ENCODE results near the gene PFKFB3.

DNA sequence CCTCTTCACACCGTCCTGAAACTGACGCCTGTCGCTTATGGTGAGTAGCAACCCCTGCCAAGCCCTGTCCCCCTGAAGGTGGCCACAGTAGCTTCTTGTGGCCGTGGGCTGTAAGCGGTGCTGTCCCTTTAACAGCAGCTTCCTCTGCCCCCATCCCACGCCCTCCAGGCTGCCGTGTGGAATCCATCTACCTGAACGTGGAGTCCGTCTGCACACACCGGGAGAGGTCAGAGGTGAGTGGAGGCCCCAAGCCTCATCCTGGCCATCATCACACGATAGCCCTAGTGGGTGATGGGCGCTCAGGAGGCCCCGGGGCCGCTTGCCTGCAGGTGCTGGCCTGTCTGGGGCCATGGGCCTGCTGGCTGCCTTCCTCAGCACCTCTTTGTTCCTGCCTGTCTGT is 21.2 kb downstream of the PFKFB3 start:
- no peak for TF ChIP-seq HDGF (IDR thresholded peaks at IDR 0.05; ENCODE audit: borderline replicate concordance)
- no peak for TF ChIP-seq ARNT (IDR thresholded peaks at IDR 0.05)
- TF ChIP-seq CTBP1 (IDR thresholded peaks at IDR 0.05; ENCODE audit: borderline replicate concordance), result no peak
- no peak for TF ChIP-seq FOXM1 (IDR thresholded peaks at IDR 0.05; ENCODE audit: borderline replicate concordance)
- TF ChIP-seq BHLHE40 (IDR thresholded peaks at IDR 0.05; ENCODE audit: borderline replicate concordance), result no peak
- TF ChIP-seq NFRKB (IDR thresholded peaks at IDR 0.05), result no peak
- no peak for TF ChIP-seq FOXA1 (IDR thresholded peaks at IDR 0.05)
- TF ChIP-seq LEF1 (IDR thresholded peaks at IDR 0.05; ENCODE audit: borderline replicate concordance), result no peak
- TF ChIP-seq L3MBTL2 (conservative IDR thresholded peaks at IDR 0.05), result no peak
